Measurements from ENCODE around the gene HFM1.
"Not testable (repeated sequence)": the region's sequence is repeated elsewhere in the genome, so short reads cannot be mapped to it uniquely, and the experiment has no call there.

HFM1 gene

DNA sequence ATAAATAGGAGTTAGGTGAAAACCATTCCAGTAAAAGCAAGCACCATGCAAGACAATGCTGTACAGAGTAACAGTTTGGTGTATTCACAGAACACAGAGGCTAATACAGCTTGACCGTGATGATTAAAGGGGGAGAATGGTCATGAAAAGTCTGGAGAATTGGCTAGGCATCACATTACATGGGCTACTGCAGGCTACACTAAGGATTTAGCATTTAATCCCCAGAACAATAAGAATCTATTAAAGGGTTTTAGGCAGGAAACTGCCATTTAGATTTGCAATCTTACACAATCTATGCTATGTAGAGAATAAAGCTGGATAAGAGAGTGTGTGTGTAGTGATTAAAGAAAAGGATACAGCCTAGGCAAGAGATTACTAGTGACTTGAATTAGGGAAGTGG lies 30.6 kb downstream of the HFM1 start:
- DNase-seq (ENCODE audit: insufficient read length, low spot score) (no peak), FAIRE-seq (no peak)
- TF ChIP-seq PAX5 (IDR thresholded peaks at IDR 0.05; ENCODE audit: insufficient read depth, low read length, severe bottlenecking) (no peak), TAF1 (IDR thresholded peaks at IDR 0.05; ENCODE audit: low read depth, low read length) (no peak), SPI1 (IDR thresholded peaks at IDR 0.05; ENCODE audit: low read depth, low read length) (no peak), POLR2A (IDR thresholded peaks at IDR 0.05; ENCODE audit: low read depth, low read length) (no peak), POLR2AphosphoS5 (IDR thresholded peaks at IDR 0.05; ENCODE audit: low read depth, low read length) (no peak), POU2F2 (IDR thresholded peaks at IDR 0.05; ENCODE audit: low read depth, low read length) (no peak)

DNA sequence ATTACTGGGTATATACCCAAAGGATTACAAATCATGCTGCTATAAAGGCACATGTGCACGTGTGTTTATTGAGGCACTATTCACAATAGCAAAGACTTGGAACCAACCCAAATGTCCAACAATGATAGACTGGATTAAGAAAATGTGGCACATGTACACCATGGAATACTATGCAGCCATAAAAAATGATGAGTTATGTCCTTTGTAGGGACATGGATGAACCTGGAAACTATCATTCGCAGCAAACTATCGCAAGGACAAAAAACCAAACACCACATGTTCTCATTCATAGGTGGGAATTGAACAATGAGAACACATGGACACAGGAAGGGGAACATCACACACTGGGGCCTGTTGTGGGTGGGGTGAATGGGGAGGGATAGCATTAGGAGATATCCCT lies 32.4 kb downstream of the HFM1 start:
- not testable (repeated sequence) for DNase-seq (ENCODE audit: insufficient read length, low spot score); FAIRE-seq

DNA sequence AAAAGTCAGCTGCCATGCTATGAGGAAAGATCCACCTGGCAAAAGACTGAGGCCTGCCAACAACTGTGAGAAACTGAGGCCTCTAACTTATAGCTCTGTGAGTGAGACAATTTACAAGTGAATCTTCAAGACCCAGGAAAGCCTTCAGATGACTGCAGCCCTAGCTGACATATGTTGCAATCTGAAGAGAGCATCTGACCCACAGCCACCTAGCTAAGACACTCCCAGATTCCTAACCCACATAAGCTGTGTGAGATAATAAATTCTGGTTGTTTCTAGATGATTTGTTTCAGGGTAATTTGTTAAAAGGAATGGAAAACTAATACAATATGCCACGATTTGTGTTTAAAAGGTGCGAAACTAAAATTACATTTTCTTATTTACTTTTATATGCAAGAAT lies 55.1 kb downstream of the HFM1 start:
- FAIRE-seq (no peak), DNase-seq (ENCODE audit: insufficient read length, low spot score) (no peak)
- no peak for TF ChIP-seq PAX5 (IDR thresholded peaks at IDR 0.05; ENCODE audit: insufficient read depth, low read length, severe bottlenecking)
- no peak for TF ChIP-seq TAF1 (IDR thresholded peaks at IDR 0.05; ENCODE audit: low read depth, low read length)
- TF ChIP-seq POLR2A (IDR thresholded peaks at IDR 0.05; ENCODE audit: low read depth, low read length): no peak
- no peak for TF ChIP-seq POLR2AphosphoS5 (IDR thresholded peaks at IDR 0.05; ENCODE audit: low read depth, low read length)
- TF ChIP-seq SPI1 (IDR thresholded peaks at IDR 0.05; ENCODE audit: low read depth, low read length): no peak

DNA sequence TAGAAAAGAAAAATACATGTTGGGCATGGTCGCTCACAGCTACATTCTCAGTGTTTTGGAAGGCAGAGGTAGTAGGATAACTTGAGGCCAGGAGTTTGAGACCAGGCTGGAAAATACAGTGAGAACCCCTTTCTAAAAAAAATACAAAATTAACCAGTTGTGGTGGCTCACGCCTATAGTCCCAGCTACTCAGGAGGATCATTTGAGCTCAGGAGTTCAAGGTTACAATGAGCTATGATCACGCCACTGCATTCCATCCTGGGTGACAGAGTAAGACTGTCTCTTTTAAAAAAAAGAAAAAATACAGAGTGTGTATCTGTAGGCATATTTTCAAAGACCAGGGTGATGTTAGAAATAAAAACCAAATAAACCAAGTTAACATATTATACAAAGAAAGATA lies 57.8 kb downstream of the HFM1 start:
- TF ChIP-seq SPI1 (IDR thresholded peaks at IDR 0.05; ENCODE audit: low read depth, low read length) (no peak), PAX5 (IDR thresholded peaks at IDR 0.05; ENCODE audit: insufficient read depth, low read length, severe bottlenecking) (no peak), POLR2AphosphoS5 (IDR thresholded peaks at IDR 0.05; ENCODE audit: low read depth, low read length) (no peak), POU2F2 (IDR thresholded peaks at IDR 0.05; ENCODE audit: low read depth, low read length) (no peak), POLR2A (IDR thresholded peaks at IDR 0.05; ENCODE audit: low read depth, low read length) (no peak), TAF1 (IDR thresholded peaks at IDR 0.05; ENCODE audit: low read depth, low read length) (no peak)
- DNase-seq (ENCODE audit: insufficient read length, low spot score) (no peak), FAIRE-seq (no peak)

DNA sequence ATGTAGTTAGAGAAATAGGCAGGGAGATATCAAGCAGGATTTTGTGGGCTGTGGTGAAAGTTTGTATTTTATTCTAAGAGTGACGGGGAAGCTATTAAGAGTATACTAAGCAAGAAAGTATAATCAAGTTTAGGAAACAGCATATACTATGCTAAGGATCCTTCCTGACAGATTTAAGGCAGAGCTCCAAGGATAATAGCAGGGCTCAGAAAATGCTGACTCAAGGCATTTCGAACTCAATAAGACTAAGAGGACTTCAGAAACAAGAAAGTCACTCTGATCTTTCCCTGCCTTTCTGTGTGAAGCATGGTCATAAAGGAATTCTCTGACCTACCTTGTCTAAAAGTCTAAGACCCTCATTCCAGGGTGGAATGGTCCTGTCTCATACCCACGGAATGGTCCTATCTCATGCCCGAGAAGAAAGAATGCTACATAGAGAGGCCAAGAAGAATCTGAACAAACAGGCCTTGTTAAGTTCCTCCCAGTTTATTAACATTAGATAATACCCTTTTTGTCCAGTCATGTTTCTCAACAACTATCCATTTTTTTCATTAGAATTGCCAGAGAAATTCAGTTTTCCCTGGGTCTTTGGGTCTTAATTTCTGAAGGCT lies 59.1 kb downstream of the HFM1 start:
- TF ChIP-seq TAF1 (IDR thresholded peaks at IDR 0.05; ENCODE audit: low read depth, low read length): no peak
- FAIRE-seq (no peak), DNase-seq (ENCODE audit: insufficient read length, low spot score) (no peak)

DNA sequence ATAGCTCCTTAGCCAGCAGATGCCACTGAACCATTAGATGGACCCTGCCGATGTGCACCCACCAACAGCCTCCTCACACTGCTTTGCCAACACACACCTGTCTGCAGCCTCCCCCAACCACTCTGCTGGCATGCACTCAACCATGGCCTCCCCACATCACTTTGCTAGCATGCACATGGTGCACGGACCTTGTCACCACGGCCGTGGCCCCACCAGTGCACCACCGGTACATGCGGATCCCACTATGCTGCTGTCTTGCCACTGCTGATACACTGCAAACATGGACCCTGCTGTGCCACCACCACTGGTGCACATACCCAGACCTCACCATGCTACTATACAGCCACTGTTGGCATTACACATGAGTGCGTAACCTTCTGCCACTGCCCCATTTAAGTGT lies 66.1 kb downstream of the HFM1 start:
- no peak for FAIRE-seq
- TF ChIP-seq PAX5 (IDR thresholded peaks at IDR 0.05; ENCODE audit: insufficient read depth, low read length, severe bottlenecking) (no peak), POLR2A (IDR thresholded peaks at IDR 0.05; ENCODE audit: low read depth, low read length) (no peak), POLR2AphosphoS5 (IDR thresholded peaks at IDR 0.05; ENCODE audit: low read depth, low read length) (no peak), SPI1 (IDR thresholded peaks at IDR 0.05; ENCODE audit: low read depth, low read length) (no peak), TAF1 (IDR thresholded peaks at IDR 0.05; ENCODE audit: low read depth, low read length) (no peak), POU2F2 (IDR thresholded peaks at IDR 0.05; ENCODE audit: low read depth, low read length) (no peak)

DNA sequence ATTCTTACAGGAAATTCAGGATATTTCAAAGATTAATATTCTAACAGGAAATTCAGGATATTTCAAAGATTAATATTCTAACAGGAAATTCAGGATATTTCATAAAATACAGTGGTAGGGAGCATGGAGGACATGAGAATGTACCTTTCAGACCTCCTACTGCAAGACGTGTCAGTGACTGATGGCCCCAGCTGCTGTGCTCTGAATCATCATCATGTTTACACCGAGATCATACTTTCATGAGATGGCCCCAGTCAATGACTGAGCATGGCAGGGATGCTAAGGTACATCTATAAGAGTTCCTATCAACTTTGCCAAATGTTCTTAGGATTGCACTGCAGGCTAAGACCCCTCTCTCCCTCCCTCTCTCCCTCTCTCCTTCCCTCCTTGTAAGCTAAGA lies 69.0 kb downstream of the HFM1 start:
- FAIRE-seq: no peak
- DNase-seq (ENCODE audit: insufficient read length, low spot score): no peak
- TF ChIP-seq PAX5 (IDR thresholded peaks at IDR 0.05; ENCODE audit: insufficient read depth, low read length, severe bottlenecking): no peak
- no peak for TF ChIP-seq TAF1 (IDR thresholded peaks at IDR 0.05; ENCODE audit: low read depth, low read length)
- no peak for TF ChIP-seq POLR2AphosphoS5 (IDR thresholded peaks at IDR 0.05; ENCODE audit: low read depth, low read length)
- TF ChIP-seq SPI1 (IDR thresholded peaks at IDR 0.05; ENCODE audit: low read depth, low read length): no peak
- no peak for TF ChIP-seq POU2F2 (IDR thresholded peaks at IDR 0.05; ENCODE audit: low read depth, low read length)
- no peak for TF ChIP-seq POLR2A (IDR thresholded peaks at IDR 0.05; ENCODE audit: low read depth, low read length)

More for the DNA sequence above, 66.1 kb downstream of the HFM1 start:
- DNase-seq (ENCODE audit: insufficient read length, low spot score): no peak

DNA sequence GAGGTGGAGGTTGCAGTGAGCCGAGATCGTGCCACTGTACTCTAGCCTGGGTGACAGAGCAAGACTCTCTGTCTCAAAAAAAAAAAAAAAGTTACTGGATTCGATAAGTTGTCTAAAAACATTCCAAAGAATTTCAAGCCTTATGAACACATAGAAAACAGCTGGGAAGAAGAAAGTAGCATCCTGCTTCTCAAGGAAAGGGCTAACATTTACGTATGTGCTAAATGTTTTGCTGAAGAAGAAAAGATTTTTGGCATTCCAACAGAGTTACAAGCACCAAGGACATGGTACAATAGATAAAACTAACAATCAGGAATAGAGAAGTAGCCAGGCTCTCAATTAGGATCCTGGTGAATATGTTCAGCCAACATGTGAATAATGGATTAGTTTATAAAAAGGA lies 69.8 kb downstream of the HFM1 start:
- FAIRE-seq (no peak), DNase-seq (ENCODE audit: insufficient read length, low spot score) (no peak)
- TF ChIP-seq POU2F2 (IDR thresholded peaks at IDR 0.05; ENCODE audit: low read depth, low read length): no peak
- no peak for TF ChIP-seq SPI1 (IDR thresholded peaks at IDR 0.05; ENCODE audit: low read depth, low read length)
- TF ChIP-seq POLR2A (IDR thresholded peaks at IDR 0.05; ENCODE audit: low read depth, low read length): no peak
- TF ChIP-seq TAF1 (IDR thresholded peaks at IDR 0.05; ENCODE audit: low read depth, low read length): no peak
- no peak for TF ChIP-seq POLR2AphosphoS5 (IDR thresholded peaks at IDR 0.05; ENCODE audit: low read depth, low read length)
- no peak for TF ChIP-seq PAX5 (IDR thresholded peaks at IDR 0.05; ENCODE audit: insufficient read depth, low read length, severe bottlenecking)

DNA sequence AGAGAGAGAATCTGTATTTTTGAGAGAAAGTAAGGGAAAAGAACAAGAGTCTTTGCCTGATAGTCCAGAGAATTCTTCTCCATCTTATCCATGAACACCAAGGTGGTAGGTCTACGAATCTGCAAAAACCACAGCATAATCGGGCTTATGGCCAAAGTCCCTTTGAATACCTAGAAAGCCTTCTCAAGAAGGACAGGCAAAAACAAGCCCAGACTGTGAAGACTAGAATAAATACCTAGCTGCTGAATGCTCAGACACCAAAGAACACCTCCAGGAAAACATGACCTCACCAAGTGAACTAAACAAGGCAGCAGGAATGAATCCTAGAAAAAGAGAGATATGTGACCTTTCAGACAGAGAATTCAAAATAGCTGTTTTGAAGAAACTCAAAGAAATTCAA lies 79.2 kb downstream of the HFM1 start:
- FAIRE-seq (no peak), DNase-seq (ENCODE audit: insufficient read length, low spot score) (no peak)
- TF ChIP-seq POLR2AphosphoS5 (IDR thresholded peaks at IDR 0.05; ENCODE audit: low read depth, low read length) (no peak), TAF1 (IDR thresholded peaks at IDR 0.05; ENCODE audit: low read depth, low read length) (no peak), PAX5 (IDR thresholded peaks at IDR 0.05; ENCODE audit: insufficient read depth, low read length, severe bottlenecking) (no peak), POLR2A (IDR thresholded peaks at IDR 0.05; ENCODE audit: low read depth, low read length) (no peak), SPI1 (IDR thresholded peaks at IDR 0.05; ENCODE audit: low read depth, low read length) (no peak), POU2F2 (IDR thresholded peaks at IDR 0.05; ENCODE audit: low read depth, low read length) (no peak)

DNA sequence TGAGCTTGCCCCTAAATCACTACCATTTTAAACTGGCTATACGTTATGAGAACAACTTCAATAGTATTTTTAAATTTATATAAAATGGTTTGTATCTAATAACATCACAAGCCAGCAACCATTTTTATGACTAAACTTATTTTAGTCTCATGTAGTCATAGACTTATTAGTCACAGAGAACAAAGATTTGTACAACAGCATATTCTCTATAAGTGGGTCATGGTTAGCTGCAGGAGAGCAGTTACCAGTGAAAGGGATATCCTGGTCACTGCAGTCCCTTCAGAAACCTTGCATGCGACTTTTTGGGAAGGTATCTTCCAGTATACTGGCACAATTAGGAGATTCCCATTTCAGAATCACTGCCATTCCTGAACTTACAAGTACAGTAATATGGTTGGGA lies 90.0 kb downstream of the HFM1 start:
- FAIRE-seq: no peak
- TF ChIP-seq POLR2AphosphoS5 (IDR thresholded peaks at IDR 0.05; ENCODE audit: low read depth, low read length) (no peak), POLR2A (IDR thresholded peaks at IDR 0.05; ENCODE audit: low read depth, low read length) (no peak), PAX5 (IDR thresholded peaks at IDR 0.05; ENCODE audit: insufficient read depth, low read length, severe bottlenecking) (no peak), POU2F2 (IDR thresholded peaks at IDR 0.05; ENCODE audit: low read depth, low read length) (no peak), SPI1 (IDR thresholded peaks at IDR 0.05; ENCODE audit: low read depth, low read length) (no peak), TAF1 (IDR thresholded peaks at IDR 0.05; ENCODE audit: low read depth, low read length) (no peak)
- DNase-seq (ENCODE audit: insufficient read length, low spot score): no peak

Data from GM12891 (cell line).